Measurements from ENCODE around the gene PKD2L2.
"Not testable (repeated sequence)": the region's sequence is repeated elsewhere in the genome, so short reads cannot be mapped to it uniquely, and the experiment has no call there.

PKD2L2 gene

DNA sequence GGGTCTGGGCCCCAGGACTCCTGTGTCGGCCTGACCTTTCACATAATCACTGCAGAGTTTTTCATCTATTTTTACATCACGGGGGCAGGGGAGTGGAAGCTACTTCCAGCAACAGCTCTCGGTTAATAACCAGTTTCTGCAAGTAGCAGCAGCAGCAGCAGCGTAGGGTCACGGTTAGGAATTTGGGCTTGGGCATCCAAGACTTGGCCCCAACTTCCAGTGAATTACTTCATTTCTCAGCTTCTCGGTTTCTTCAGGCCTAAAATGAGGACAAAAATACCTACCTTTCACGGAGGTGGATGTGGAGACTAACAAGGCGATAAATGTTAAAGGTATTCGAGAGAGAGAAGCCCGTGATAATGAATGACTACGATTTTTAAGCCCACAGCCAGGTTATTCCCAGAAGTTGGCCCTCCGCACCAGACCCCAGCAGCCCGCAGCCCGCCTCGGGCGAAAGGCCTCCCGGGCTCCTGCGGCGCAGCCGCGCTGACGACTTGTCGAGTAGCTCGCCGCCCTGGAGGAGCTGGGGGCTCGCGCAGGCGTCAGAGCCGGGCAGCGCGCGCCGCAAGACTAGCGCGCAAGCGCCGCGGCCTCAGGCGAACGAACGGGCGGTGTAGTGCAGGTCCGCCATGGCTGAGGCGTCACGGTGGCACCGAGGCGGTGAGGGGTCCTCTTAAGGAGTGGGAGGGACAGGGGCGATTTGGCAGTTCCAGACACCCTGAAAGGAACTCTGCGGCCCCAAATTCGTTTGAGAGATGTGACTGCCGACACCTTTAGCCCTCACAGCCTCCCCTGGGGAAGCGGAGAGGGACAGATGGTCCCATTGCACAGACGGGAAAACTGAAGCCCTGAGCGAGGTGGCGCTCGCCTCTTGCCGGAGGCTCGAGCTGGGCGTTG lies at the start of gene PKD2L2:
PKD2L2 (plus strand) TSS at position 595 of the 897 bp plus-strand sequence; CDS start at position 630, 35 bp downstream.
- Histone ChIP-seq H3K4me3 (ENCODE audit: low read length in 2 of 2) (peak within 1 kb of the TSS; percentile 49 to 79), H3K9ac (ENCODE audit: low read length in 2 of 2) (peak within 1 kb of the TSS; percentile 62 to 78)

DNA sequence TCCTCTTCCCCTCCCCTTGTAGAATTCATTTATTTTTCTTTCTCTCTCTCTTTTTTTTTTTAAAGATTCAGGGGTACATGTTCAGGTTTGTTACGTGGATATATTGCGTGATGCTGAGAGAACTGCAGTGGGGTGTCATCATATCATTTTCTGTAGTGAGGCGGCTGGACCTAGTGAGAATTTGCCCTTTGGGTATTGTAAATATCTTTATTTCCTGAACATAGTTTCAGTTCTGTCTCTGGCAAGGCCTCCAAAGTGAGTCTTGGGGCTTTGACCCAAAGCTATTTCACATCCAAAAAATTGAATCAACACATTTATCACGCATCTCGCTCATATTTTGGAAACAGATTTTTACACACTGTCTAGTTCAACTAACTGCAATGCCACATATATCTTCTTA lies 47.0 kb upstream of the PKD2L2 start:
- Histone ChIP-seq H3K36me3 (ENCODE audit: control insufficient read depth in 2 of 2, insufficient read depth in 2 of 2, low read length in 2 of 2) (no peaks in the 10 kb centered on the region), H3K4me3 (ENCODE audit: low read length in 2 of 2) (no peak overlapping the region), H3K9me3 (ENCODE audit: control insufficient read depth in 2 of 2, low read length in 2 of 2) (no peaks in the 10 kb centered on the region), H3K9ac (ENCODE audit: low read length in 2 of 2) (no peak overlapping the region), H3K27ac (ENCODE audit: low read length) (no peak overlapping the region), H3K4me1 (ENCODE audit: control insufficient read depth, insufficient read depth, low read length) (no peaks in the 10 kb centered on the region), H3K27me3 (ENCODE audit: control insufficient read depth in 1 of 2, insufficient read depth in 2 of 2, low read length in 2 of 2) (no peaks in the 10 kb centered on the region)

More for the DNA sequence above, at the start of gene PKD2L2:
- H3K9me3 ChIP-seq (ENCODE audit: control insufficient read depth in 2 of 2, low read length in 2 of 2) = no peaks in the 10 kb centered on the region
- H3K36me3 ChIP-seq (ENCODE audit: control insufficient read depth in 2 of 2, insufficient read depth in 2 of 2, low read length in 2 of 2) = no peaks in the 10 kb centered on the region
- H3K27ac ChIP-seq (ENCODE audit: low read length) = peak within 1 kb of the TSS; percentile 67
- no peaks in the 10 kb centered on the region for H3K27me3 ChIP-seq (ENCODE audit: control insufficient read depth in 1 of 2, insufficient read depth in 2 of 2, low read length in 2 of 2)
- peaks cover 8% of the 10 kb centered on the region for H3K4me1 ChIP-seq (ENCODE audit: control insufficient read depth, insufficient read depth, low read length)

DNA sequence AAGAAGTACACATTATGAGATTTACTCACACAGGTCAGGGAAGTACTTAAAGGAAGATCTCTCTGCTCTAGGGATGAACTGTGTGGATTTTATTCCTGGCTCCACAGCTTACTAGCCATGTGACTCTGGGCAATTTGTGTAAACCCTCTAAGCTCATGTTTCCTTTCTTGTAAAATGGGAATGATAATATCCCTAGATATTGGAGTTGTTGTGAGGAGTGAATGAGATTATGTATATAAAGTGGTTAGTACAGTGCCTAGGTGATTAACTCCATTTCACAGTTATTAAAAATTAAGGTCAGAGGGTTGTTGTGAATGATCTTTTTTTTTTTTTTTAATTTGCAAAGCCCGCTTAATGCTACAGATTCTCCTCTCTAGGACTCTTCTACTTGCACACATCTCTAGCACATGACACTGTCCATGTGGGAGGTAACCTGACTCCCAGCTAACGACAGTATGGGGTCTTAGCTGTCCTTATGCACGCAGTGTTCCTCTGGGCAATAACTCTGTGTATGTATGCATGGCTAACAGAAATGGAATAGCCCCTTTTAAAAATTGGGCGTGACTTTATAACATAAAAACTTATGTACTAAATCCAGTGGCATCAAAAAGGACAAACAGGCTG lies 45.5 kb upstream of the PKD2L2 start:
- Histone ChIP-seq H3K4me3 (ENCODE audit: low read length in 2 of 2) (no peak overlapping the region), H3K36me3 (ENCODE audit: control insufficient read depth in 2 of 2, insufficient read depth in 2 of 2, low read length in 2 of 2) (no peaks in the 10 kb centered on the region), H3K9me3 (ENCODE audit: control insufficient read depth in 2 of 2, low read length in 2 of 2) (no peaks in the 10 kb centered on the region), H3K27ac (ENCODE audit: low read length) (no peak overlapping the region), H3K9ac (ENCODE audit: low read length in 2 of 2) (no peak overlapping the region), H3K27me3 (ENCODE audit: control insufficient read depth in 1 of 2, insufficient read depth in 2 of 2, low read length in 2 of 2) (no peaks in the 10 kb centered on the region), H3K4me1 (ENCODE audit: control insufficient read depth, insufficient read depth, low read length) (no peaks in the 10 kb centered on the region)

GRCh38 chr5:137845472-137845871 lies 43.8 kb upstream of the PKD2L2 start:
- H3K4me1 ChIP-seq (ENCODE audit: control insufficient read depth, insufficient read depth, low read length) = no peaks in the 10 kb centered on the region
- H3K9ac ChIP-seq (ENCODE audit: low read length in 2 of 2) = no peak overlapping the region
- no peak overlapping the region for H3K27ac ChIP-seq (ENCODE audit: low read length)
- no peak overlapping the region for H3K4me3 ChIP-seq (ENCODE audit: low read length in 2 of 2)
- H3K27me3 ChIP-seq (ENCODE audit: control insufficient read depth in 1 of 2, insufficient read depth in 2 of 2, low read length in 2 of 2) = no peaks in the 10 kb centered on the region
- no peaks in the 10 kb centered on the region for H3K36me3 ChIP-seq (ENCODE audit: control insufficient read depth in 2 of 2, insufficient read depth in 2 of 2, low read length in 2 of 2)
- no peaks in the 10 kb centered on the region for H3K9me3 ChIP-seq (ENCODE audit: control insufficient read depth in 2 of 2, low read length in 2 of 2)

GRCh38 chr5:137847687-137848086 lies 41.6 kb upstream of the PKD2L2 start:
- Histone ChIP-seq H3K9me3 (ENCODE audit: control insufficient read depth in 2 of 2, low read length in 2 of 2) (no peaks in the 10 kb centered on the region), H3K9ac (ENCODE audit: low read length in 2 of 2) (no peak overlapping the region), H3K27me3 (ENCODE audit: control insufficient read depth in 1 of 2, insufficient read depth in 2 of 2, low read length in 2 of 2) (no peaks in the 10 kb centered on the region), H3K27ac (ENCODE audit: low read length) (no peak overlapping the region), H3K36me3 (ENCODE audit: control insufficient read depth in 2 of 2, insufficient read depth in 2 of 2, low read length in 2 of 2) (no peaks in the 10 kb centered on the region), H3K4me3 (ENCODE audit: low read length in 2 of 2) (no peak overlapping the region), H3K4me1 (ENCODE audit: control insufficient read depth, insufficient read depth, low read length) (no peaks in the 10 kb centered on the region)

- H3K4me3 ChIP-seq (ENCODE audit: low read length in 2 of 2); H3K27ac ChIP-seq (ENCODE audit: low read length); H3K4me1 ChIP-seq (ENCODE audit: control insufficient read depth, insufficient read depth, low read length); H3K36me3 ChIP-seq (ENCODE audit: control insufficient read depth in 2 of 2, insufficient read depth in 2 of 2, low read length in 2 of 2); H3K27me3 ChIP-seq (ENCODE audit: control insufficient read depth in 1 of 2, insufficient read depth in 2 of 2, low read length in 2 of 2); H3K9me3 ChIP-seq (ENCODE audit: control insufficient read depth in 2 of 2, low read length in 2 of 2); H3K9ac ChIP-seq (ENCODE audit: low read length in 2 of 2): not testable (repeated sequence)
These were observed 36.1 kb upstream of the PKD2L2 start for GRCh38 chr5:137853165-137853564.

DNA sequence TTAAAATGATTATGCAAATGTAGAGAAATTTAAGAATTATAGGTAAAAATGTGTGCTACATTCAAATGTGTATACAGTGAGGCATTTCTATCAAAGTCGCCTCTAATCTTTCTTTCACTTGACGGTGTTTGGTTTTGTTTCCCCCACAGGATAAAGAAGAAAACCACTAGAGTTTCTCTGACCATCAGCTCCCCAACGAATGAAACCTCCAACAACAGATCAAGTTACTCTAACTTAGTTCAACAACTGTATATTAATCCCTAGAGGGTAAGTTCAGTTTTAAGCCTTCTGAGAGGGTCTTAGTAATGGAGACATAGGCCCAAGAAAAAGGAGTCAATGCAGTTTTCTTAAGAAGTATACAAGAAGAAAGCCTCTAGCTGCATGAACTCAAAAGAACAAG lies 33.1 kb upstream of the PKD2L2 start:
- H3K4me3 ChIP-seq (ENCODE audit: low read length in 2 of 2) = no peak overlapping the region
- no peaks in the 10 kb centered on the region for H3K4me1 ChIP-seq (ENCODE audit: control insufficient read depth, insufficient read depth, low read length)
- no peak overlapping the region for H3K27ac ChIP-seq (ENCODE audit: low read length)
- H3K36me3 ChIP-seq (ENCODE audit: control insufficient read depth in 2 of 2, insufficient read depth in 2 of 2, low read length in 2 of 2) = no peaks in the 10 kb centered on the region
- H3K9ac ChIP-seq (ENCODE audit: low read length in 2 of 2) = no peak overlapping the region
- no peaks in the 10 kb centered on the region for H3K9me3 ChIP-seq (ENCODE audit: control insufficient read depth in 2 of 2, low read length in 2 of 2)
- no peaks in the 10 kb centered on the region for H3K27me3 ChIP-seq (ENCODE audit: control insufficient read depth in 1 of 2, insufficient read depth in 2 of 2, low read length in 2 of 2)

- Histone ChIP-seq H3K9me3 (ENCODE audit: control insufficient read depth in 2 of 2, low read length in 2 of 2) (no peaks in the 10 kb centered on the region), H3K4me3 (ENCODE audit: low read length in 2 of 2) (peak overlapping the region in 1 of 2 donors; percentile 0), H3K27ac (ENCODE audit: low read length) (no peak overlapping the region), H3K27me3 (ENCODE audit: control insufficient read depth in 1 of 2, insufficient read depth in 2 of 2, low read length in 2 of 2) (no peaks in the 10 kb centered on the region), H3K4me1 (ENCODE audit: control insufficient read depth, insufficient read depth, low read length) (no peaks in the 10 kb centered on the region), H3K36me3 (ENCODE audit: control insufficient read depth in 2 of 2, insufficient read depth in 2 of 2, low read length in 2 of 2) (no peaks in the 10 kb centered on the region), H3K9ac (ENCODE audit: low read length in 2 of 2) (no peak overlapping the region)
These were observed 32.1 kb upstream of the PKD2L2 start for GRCh38 chr5:137856916-137857862.

DNA sequence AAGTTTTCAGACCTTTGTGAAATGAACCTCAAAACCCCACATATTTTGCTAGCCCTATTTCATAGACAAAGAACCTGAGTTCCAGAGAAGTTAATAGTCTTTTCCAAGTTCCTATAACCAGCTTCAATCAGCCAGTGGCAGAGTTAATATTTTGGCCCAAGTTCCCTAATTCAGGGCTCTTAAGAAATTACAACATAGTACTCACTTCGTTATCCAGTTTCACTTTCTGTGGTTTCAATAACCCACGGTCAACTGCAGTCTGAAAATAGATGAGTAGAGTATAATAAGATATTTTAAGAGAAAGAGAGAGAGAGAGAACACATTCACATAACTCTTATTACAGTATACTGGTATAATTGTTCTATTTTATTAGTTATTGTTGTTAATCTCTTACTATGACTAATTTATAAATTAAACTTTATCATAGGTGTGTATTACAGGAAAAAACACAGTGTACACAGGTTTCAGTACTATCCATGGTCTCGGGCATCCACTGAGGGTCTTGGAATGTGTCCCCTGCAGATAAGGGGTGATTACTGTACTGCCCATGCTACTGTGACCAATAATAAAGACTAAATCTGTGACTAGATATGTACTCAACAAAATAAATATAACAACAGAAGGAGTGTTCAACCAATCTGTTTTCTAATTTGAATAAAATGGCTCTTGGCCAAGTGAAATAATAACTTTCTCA lies 30.9 kb upstream of the PKD2L2 start:
- no peak overlapping the region for H3K9ac ChIP-seq (ENCODE audit: low read length in 2 of 2)
- H3K4me3 ChIP-seq (ENCODE audit: low read length in 2 of 2) = peak overlapping the region; percentile 0 to 15
- no peaks in the 10 kb centered on the region for H3K4me1 ChIP-seq (ENCODE audit: control insufficient read depth, insufficient read depth, low read length)
- H3K27me3 ChIP-seq (ENCODE audit: control insufficient read depth in 1 of 2, insufficient read depth in 2 of 2, low read length in 2 of 2) = no peaks in the 10 kb centered on the region
- H3K9me3 ChIP-seq (ENCODE audit: control insufficient read depth in 2 of 2, low read length in 2 of 2) = no peaks in the 10 kb centered on the region
- no peaks in the 10 kb centered on the region for H3K36me3 ChIP-seq (ENCODE audit: control insufficient read depth in 2 of 2, insufficient read depth in 2 of 2, low read length in 2 of 2)
- H3K27ac ChIP-seq (ENCODE audit: low read length) = no peak overlapping the region

DNA sequence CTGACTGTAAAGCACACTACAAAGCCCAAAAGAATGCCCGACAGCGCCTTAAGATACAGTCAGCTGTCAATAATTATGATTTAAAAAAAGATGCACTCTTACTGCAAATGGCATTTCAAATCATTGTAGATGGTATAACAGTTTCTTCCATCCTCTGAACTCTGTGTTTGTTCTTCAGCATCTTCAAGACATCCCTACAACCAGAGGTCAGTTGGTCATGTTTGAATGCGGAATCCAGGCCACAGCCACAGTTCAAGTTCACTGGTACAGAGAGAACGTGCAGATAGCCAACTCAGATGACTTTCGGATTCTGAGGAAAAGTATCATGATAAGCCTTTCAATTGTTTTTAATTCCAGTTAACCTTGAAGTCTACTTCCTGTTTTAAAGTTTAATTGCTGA lies 30.3 kb upstream of the PKD2L2 start:
- no peak overlapping the region for H3K4me3 ChIP-seq (ENCODE audit: low read length in 2 of 2)
- H3K36me3 ChIP-seq (ENCODE audit: control insufficient read depth in 2 of 2, insufficient read depth in 2 of 2, low read length in 2 of 2) = no peaks in the 10 kb centered on the region
- H3K9ac ChIP-seq (ENCODE audit: low read length in 2 of 2) = no peak overlapping the region
- no peaks in the 10 kb centered on the region for H3K9me3 ChIP-seq (ENCODE audit: control insufficient read depth in 2 of 2, low read length in 2 of 2)
- H3K27me3 ChIP-seq (ENCODE audit: control insufficient read depth in 1 of 2, insufficient read depth in 2 of 2, low read length in 2 of 2) = no peaks in the 10 kb centered on the region
- no peaks in the 10 kb centered on the region for H3K4me1 ChIP-seq (ENCODE audit: control insufficient read depth, insufficient read depth, low read length)
- H3K27ac ChIP-seq (ENCODE audit: low read length) = no peak overlapping the region

All from stomach smooth muscle (tissue), 2 donors.